Hematopoietic multipotent progenitor cell treated with erythropoietin and hydrocortisone succinate and interleukin-3 and kit ligand, for 4 days (in vitro differentiated cells): ENCODE measurements around the gene ANKRD39.
"Not testable (repeated sequence)": the region's sequence is repeated elsewhere in the genome, so short reads cannot be mapped to it uniquely, and the experiment has no call there.

ENCODE experiments used
- DNase-seq: peaks from one replicate; pipeline ENCODE4 v3.0.0-alpha.2; 2015

Gene ANKRD39

GRCh38 chr2:96869822-96870625, 12.2 kb upstream of the ANKRD39 start, which contains the start of gene SEMA4C:
Gene SEMA4C, minus strand, starts transcription at chr2:96870080. Its CDS starts 2,194 bp downstream, at chr2:96867886.
- peak; percentile 65 for DNase-seq

DNA sequence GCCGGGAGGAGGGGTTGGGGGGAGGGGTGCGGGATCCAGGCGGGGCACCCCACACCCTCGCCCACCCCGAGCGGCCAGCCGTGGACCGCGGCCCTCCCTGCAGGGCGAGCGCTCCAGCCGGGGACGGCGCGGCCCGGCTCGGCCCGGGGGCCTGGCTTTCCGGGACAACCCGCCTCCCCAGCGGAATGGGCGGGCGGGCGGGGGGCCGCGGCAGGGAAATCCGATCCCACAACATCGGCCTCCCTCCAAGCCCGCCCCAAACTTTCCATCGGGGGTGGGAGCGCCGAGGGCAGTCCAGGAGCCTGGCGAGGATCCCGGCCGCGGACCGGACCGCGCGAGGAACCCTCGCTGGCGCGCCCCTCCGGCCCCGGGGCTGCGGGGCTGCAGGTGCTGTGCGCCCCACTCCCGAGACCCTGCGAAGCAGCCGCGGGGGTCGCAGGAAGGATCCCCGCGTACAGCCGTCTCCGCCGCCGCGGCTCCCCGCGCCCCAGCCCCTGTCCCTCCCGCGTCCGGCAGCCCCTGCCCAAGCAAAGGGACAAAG, 11.5 kb upstream of the ANKRD39 start:
- no peak for DNase-seq

GRCh38 chr2:96868555-96869280, 10.9 kb upstream of the ANKRD39 start:
- peak; percentile 92 for DNase-seq

GRCh38 chr2:96867756-96868554, 10.1 kb upstream of the ANKRD39 start:
- peak; percentile 47 for DNase-seq

GRCh38 chr2:96866986-96867755, 9.4 kb upstream of the ANKRD39 start:
- DNase-seq = no peak

- DNase-seq = no peak
These were observed 8.8 kb upstream of the ANKRD39 start for GRCh38 chr2:96866586-96866985.

DNA sequence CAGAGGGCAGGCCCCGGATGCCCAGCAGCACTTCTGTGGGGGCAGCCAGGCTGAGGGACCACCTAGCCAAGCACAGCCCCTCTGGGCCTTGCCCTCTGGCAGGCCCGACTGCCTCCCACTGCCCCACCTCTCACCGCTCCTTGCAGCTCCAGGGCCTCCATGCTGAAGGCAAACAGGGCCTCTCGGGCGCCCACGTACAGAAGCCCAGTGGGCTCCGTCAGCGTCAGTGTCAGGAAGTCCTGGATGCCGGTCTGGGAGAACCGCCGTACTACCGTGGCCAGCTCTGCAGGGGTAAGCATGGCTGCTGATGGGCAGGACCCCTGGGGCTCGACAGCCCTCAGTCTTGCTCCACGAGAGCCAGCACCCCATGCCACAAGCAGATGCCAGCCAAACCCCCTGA, 8.3 kb upstream of the ANKRD39 start:
- DNase-seq = no peak

GRCh38 chr2:96865654-96866053, 7.8 kb upstream of the ANKRD39 start:
- no peak for DNase-seq

- no peak for DNase-seq
These were observed 6.7 kb upstream of the ANKRD39 start for GRCh38 chr2:96864343-96865091.

DNA sequence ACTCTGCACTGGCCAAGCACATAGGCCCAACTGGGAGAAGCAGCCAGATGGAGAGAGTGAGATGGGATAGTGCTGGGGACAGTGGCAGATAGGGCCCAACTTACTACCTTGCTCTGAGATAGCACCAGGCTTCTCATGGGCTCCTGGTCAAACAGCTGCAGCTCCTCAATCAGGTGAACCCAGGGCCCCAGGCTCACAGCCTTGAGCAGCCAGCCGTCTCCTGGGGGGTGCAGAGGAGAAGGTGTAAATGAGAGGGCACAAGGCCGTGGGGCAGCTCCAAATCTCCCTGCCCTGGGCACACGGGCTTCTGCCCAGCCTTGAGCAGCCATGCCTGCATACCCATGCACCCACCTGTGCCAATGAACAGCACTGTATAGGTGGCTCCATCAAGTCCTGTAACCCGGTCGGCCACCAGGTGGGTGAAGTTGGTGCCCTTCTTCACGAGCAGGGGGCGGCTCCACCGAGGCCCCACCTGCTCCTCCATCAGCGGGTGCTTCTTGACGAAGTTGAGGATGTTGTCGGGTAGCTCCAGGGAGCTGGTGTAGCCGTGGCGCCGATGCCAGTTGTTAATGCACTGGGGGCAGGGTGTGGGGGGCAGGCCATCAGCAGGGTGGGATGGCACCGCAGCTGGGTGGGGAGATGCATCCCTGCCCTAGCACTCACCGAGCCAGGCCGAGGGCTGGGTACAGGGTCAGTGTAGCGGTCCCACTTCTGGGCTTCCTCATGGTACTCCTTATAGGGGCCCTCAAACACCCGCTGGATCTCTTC, 5.9 kb upstream of the ANKRD39 start:
- no peak for DNase-seq

- not testable (repeated sequence) for DNase-seq
These were observed 5.2 kb upstream of the ANKRD39 start for GRCh38 chr2:96863056-96863455.

- no peak for DNase-seq
These were observed 3.3 kb upstream of the ANKRD39 start for GRCh38 chr2:96861074-96861473.

GRCh38 chr2:96860065-96861029, 2.5 kb upstream of the ANKRD39 start:
- peak; percentile 53 for DNase-seq

DNA sequence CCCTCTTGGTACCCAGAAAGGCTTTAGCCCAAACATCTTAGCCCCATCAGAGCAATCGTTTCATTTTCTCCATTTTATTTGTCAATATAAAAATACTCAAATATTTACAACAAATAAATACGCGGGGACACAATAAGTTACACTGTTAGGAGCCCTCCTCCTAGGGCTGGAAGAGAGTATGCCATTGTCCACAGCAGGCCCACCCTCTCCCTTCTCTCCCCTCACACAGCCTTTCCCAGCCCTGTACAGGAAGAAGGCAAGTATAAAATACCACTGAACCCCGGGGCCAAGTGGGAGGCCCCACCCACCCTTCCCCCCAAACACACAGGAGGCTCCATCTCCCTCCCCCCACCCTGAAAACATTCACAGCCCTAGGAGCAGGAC, 1.9 kb upstream of the ANKRD39 start:
- DNase-seq = no peak

GRCh38 chr2:96859099-96859649, 1.4 kb upstream of the ANKRD39 start:
- no peak for DNase-seq

DNA sequence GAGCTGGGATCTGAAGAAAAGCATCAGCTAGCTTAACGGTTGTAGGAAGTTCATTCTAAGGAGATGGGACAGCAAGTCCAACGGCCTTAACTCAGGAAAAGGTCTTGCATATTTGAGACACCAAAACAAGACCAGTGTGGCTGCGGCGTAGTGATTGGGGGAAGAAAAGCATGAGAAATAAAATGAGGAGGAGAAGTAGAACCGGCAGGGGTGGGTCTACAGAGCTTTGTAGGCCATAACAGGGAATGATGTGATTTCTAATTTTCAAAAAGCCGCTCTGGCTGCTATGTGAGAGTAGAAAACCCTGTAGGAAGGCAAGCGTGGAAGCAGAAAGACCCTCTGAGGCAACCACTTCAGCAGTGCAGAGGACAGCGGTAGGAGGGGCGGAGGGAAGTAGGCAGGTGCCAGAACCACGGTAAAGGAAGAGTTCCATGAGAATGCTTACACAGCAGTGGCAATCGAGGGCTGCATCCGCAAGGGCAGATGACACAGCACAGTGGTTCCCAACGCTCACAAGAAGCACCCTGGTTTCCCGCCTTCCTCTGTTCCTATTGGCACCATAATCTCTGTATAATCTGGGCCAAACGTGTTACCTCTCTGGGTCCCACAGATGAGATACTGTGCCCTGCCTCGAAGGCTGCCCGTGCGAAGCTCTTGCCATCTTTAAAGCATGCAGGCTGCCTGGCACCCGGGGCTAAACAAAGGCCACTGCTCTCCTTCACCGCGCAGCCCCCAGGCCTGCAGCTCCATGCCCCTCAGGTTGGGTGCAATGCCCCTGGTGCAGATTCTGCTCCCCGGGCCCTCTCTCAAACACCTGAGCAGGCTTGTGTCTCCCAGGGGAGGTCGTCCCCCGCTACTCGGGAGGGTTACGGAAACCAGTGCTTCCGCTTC, 795 bp downstream of the ANKRD39 start:
- peak; percentile 72 for DNase-seq

DNA sequence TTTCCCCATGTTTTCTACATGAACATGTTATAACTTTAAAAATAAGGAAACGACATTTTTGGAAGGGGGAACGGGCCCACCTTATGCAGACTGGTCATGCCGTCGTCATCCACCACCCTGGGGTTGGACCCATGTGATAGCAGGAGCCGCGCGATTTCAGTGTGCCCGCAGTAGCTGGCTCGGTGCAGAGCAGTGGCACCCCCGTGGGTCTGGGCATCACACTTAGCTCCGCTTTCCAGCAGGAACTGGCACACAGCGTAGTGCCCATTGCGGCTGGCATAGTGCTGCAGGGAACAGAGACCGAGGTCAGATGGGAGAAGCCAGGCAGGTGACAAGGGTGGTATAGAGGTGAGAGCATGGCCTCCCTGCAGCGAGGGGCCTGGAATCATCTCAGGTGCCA, 4.5 kb downstream of the ANKRD39 start:
- no peak for DNase-seq

GRCh38 chr2:96852667-96853066, 5.1 kb downstream of the ANKRD39 start:
- no peak for DNase-seq
